HepG2 (cell line): ENCODE measurements around the gene FBXO7. TPM values are rescaled to one million over a fixed set of nuclear protein-coding genes. Genes with fewer than 3 reads are reported as not detected.

Experiments used
- ATAC-seq: fragments of 200-7000 bp; cut with Tn5 transposase; 3 replicates; pipeline ENCODE4 v1.9.1; 2020; ENCODE audit warnings: mild to moderate bottlenecking, moderate library complexity
- BruUV-seq: library from RNA; stranded (reverse); fragments of 400-500 nt; replicated peaks from 2 replicates; lab custom pipeline; 2021; lab: Mats Ljungman, UMichigan
- CTCF ChIA-PET: fragments of 300-600 bp; formaldehyde crosslinking; extraction: SDS; loops from one replicate; lab custom pipeline; 2021; ENCODE audit warnings: low total read pairs, inconsistent platforms, low intra/inter-chr PET ratio; lab: Yijun Ruan, JAX
- POLR2A ChIA-PET: fragments of 350-600 bp; sonication (Branson Sonifier 250); formaldehyde crosslinking; loops from one replicate; lab custom pipeline; 2020; ENCODE audit warnings: antibody characterized with exemption, inconsistent platforms; lab: Yijun Ruan, JAX
- DNase-seq: peaks from one replicate; pipeline ENCODE4 v3.0.0-alpha.2; 2015; ENCODE audit warnings: low spot score
- FAIRE-seq: peaks from 3 replicates; lab custom pipeline; 2011; peaks lifted over from hg19 to GRCh38; lab: Jason Lieb, UNC
- H2AFZ ChIP-seq: one replicate; pipeline ENCODE4 v1.6.1; 2011; ENCODE audit warnings: low read length, inconsistent platforms
- H3K27ac ChIP-seq: fragments of 300-600 bp; 3 replicates; pipeline ENCODE4 v1.8.0; 2011; ENCODE audit warnings: mixed run types, mild to moderate bottlenecking, mixed read lengths, low read length, inconsistent platforms; ENCODE audit not compliant: insufficient read depth; ENCODE audit errors: extremely low read length
- H3K27me3 ChIP-seq, 2 experiments: fragments of 200-600 bp in 1 of 2; 2 replicates in 1 of 2; 3 replicates in 1 of 2; pipeline versions ENCODE4 v1.6.0 to v1.8.0; 2011; ENCODE audit warnings: low read length in 2 of 2, mild to moderate bottlenecking in 2 of 2, moderate library complexity in 2 of 2, inconsistent platforms in 1 of 2; ENCODE audit not compliant: insufficient read depth in 2 of 2, control insufficient read depth in 1 of 2
- H3K36me3 ChIP-seq, 2 experiments: fragments of 200-600 bp in 1 of 2; replicated peaks in 1 of 2; 2 replicates in 1 of 2; 3 replicates in 1 of 2; pipeline versions ENCODE4 v1.5.1 to v1.8.0; 2011; ENCODE audit warnings: low read length in 2 of 2, inconsistent platforms in 1 of 2; ENCODE audit not compliant: insufficient read depth in 2 of 2, control insufficient read depth in 1 of 2
- H3K4me1 ChIP-seq: 2 replicates; pipeline ENCODE4 v1.5.1; 2012; ENCODE audit warnings: low read length, inconsistent platforms; ENCODE audit not compliant: insufficient read depth
- H3K4me2 ChIP-seq: 2 replicates; pipeline ENCODE4 v1.6.0; 2011; ENCODE audit warnings: low read depth, low read length, inconsistent platforms
- H3K4me3 ChIP-seq, 3 experiments: fragments of 200-600 bp in 1 of 3; sonication (generic), shearing (Covaris generic) in 1 of 3; replicated peaks in 1 of 3; 2 replicates each; pipeline ENCODE4 v1.5.1; 2011 to 2016; ENCODE audit warnings: low read length in 3 of 3, inconsistent platforms in 2 of 3, low read depth in 2 of 3, mild to moderate bottlenecking in 2 of 3, control low read depth in 1 of 3, mixed read lengths in 1 of 3; ENCODE audit not compliant: insufficient read depth in 1 of 3
- H3K79me2 ChIP-seq: one replicate; pipeline ENCODE4 v1.6.1; 2011; ENCODE audit warnings: low read length, inconsistent platforms; ENCODE audit not compliant: insufficient read depth
- H3K9ac ChIP-seq: 2 replicates; pipeline ENCODE4 v1.6.0; 2011; ENCODE audit warnings: mild to moderate bottlenecking, low read depth, low read length, inconsistent platforms; ENCODE audit not compliant: insufficient read depth
- H3K9me3 ChIP-seq: 2 replicates; pipeline ENCODE4 v1.5.1; 2012; ENCODE audit warnings: mild to moderate bottlenecking, low read length
- H4K20me1 ChIP-seq: 2 replicates; pipeline ENCODE4 v1.6.0; 2011; ENCODE audit warnings: inconsistent platforms, mild to moderate bottlenecking, low read length, moderate library complexity; ENCODE audit not compliant: insufficient read depth
- E2F5 ChIP-seq: sonication (generic); formaldehyde crosslinking; conservative IDR thresholded peaks from 2 replicates; pipeline ENCODE4 v1.4.0; 2020; ENCODE audit warnings: missing genetic modification reagents
- JUN ChIP-seq: sonication (generic); formaldehyde crosslinking; IDR thresholded peaks from 2 replicates; pipeline ENCODE4 v1.4.0; 2020; ENCODE audit warnings: mild to moderate bottlenecking, missing genetic modification reagents
- MED1 ChIP-seq: sonication (generic); formaldehyde crosslinking; IDR thresholded peaks from 2 replicates; pipeline ENCODE4 v1.4.0; 2020; ENCODE audit warnings: missing genetic modification reagents
- MEIS1 ChIP-seq: sonication (generic); formaldehyde crosslinking; IDR thresholded peaks from 2 replicates; pipeline ENCODE4 v1.9.0; 2021; ENCODE audit warnings: mild to moderate bottlenecking, missing genetic modification reagents, moderate library complexity, borderline replicate concordance
- MIER2 ChIP-seq: IDR thresholded peaks from 2 replicates; pipeline ENCODE4 v1.6.1; 2016; ENCODE audit warnings: missing biosample characterization, missing genetic modification reagents
- PITX1 ChIP-seq: sonication (generic); formaldehyde crosslinking; IDR thresholded peaks from 2 replicates; pipeline ENCODE4 v1.5.1; 2020; ENCODE audit warnings: mild to moderate bottlenecking, missing genetic modification reagents
- POLR2AphosphoS5 ChIP-seq: IDR thresholded peaks from 2 replicates; pipeline ENCODE4 v1.6.1; 2012; ENCODE audit warnings: low read depth, low read length
- RCOR2 ChIP-seq: IDR thresholded peaks from 2 replicates; pipeline ENCODE4 v1.6.1; 2016; ENCODE audit warnings: missing biosample characterization, missing genetic modification reagents
- TCF7L2 ChIP-seq: IDR thresholded peaks from 2 replicates; pipeline ENCODE4 v1.6.1; 2011; ENCODE audit warnings: mild to moderate bottlenecking, low read depth, low read length, moderate library complexity
- ZFP62 ChIP-seq: sonication (generic); formaldehyde crosslinking; IDR thresholded peaks from 2 replicates; pipeline ENCODE4 v1.4.0; 2020; ENCODE audit warnings: missing genetic modification reagents
- ZNF230 ChIP-seq: sonication (generic); formaldehyde crosslinking; IDR thresholded peaks from 2 replicates; pipeline ENCODE4 v1.4.0; 2020; ENCODE audit warnings: mild to moderate bottlenecking, missing genetic modification reagents
- ZNF335 ChIP-seq: sonication (generic); formaldehyde crosslinking; IDR thresholded peaks from 2 replicates; pipeline ENCODE4 v1.4.0; 2020; ENCODE audit warnings: missing genetic modification reagents
- ZNF468 ChIP-seq: sonication (generic); formaldehyde crosslinking; IDR thresholded peaks from 2 replicates; pipeline ENCODE4 v1.8.0; 2022; ENCODE audit warnings: mild to moderate bottlenecking, moderate library complexity, missing genetic modification reagents
- ZNF619 ChIP-seq: sonication (generic); formaldehyde crosslinking; IDR thresholded peaks from 2 replicates; pipeline ENCODE4 v1.4.0; 2020; ENCODE audit warnings: mild to moderate bottlenecking, missing genetic modification reagents
- ZNF788 ChIP-seq: sonication (generic); formaldehyde crosslinking; IDR thresholded peaks from 2 replicates; pipeline ENCODE4 v1.5.0; 2020; ENCODE audit warnings: mild to moderate bottlenecking, missing genetic modification reagents, borderline replicate concordance
- ZSCAN25 ChIP-seq: sonication (generic); formaldehyde crosslinking; IDR thresholded peaks from 2 replicates; pipeline ENCODE4 v1.8.0; 2022; ENCODE audit warnings: mild to moderate bottlenecking, missing genetic modification reagents
- WGBS: methylation state at CpG from one replicate; pipeline ENCODE4 v1.1.6; 2017; ENCODE audit warnings: low lambda C conversion rate; 5-methylcytosine and 5-hydroxymethylcytosine counted together
- in situ Hi-C: cut with HindIII; loops from 2 replicates; pipeline ENCODE4 v1.10.0; 2017; ENCODE audit warnings: low pct_unique_long_range_greater_than_20kb; ENCODE audit not compliant: extremely low pct_ligation_motif_present
- intact Hi-C: fragments of 100-400 bp; cut with micrococcal nuclease; formaldehyde crosslinking; loops from one replicate; pipeline ENCODE4 v1.10.0; 2022; ENCODE audit not compliant: unreplicated experiment
- polyA plus RNA-seq, 8 experiments: library from polyadenylated mRNA; depleted of rRNA in 3 of 8; stranded (reverse) in 7 of 8; unstranded in 1 of 8; fragments of >200 nt; fragmentation: Illumina TruSeq in 4 of 8; extraction: Trizol in 4 of 8; gene quantifications; 2 replicates each; pipeline versions ENCODE4 v1.2.1 to v1.2.3, GENCODE V29; 2011 to 2016; ENCODE audit warnings: low read depth in 4 of 8, missing spikeins in 1 of 8, mixed read lengths in 1 of 8; ENCODE audit not compliant: insufficient read depth in 1 of 8
- total RNA-seq, 5 experiments: library from RNA; depleted of rRNA; stranded (reverse); fragments of >200 nt; fragmentation: Illumina TruSeq; extraction: Trizol; gene quantifications; 2 replicates each; pipeline ENCODE4 v1.2.3, GENCODE V29; 2016; ENCODE audit warnings: low read depth in 1 of 5
- TF ChIP-seq, protein P1 (sequence below): fragments of 450-650 bp; IDR thresholded peaks from 2 replicates; pipeline ENCODE4 v1.6.1; 2016
- TF ChIP-seq, protein P2 (sequence below): sonication (generic); formaldehyde crosslinking; IDR thresholded peaks from 2 replicates; pipeline ENCODE4 v1.4.0; 2020; ENCODE audit warnings: missing genetic modification reagents

FBXO7 gene
- total and polyA plus RNA-seq, 2 of the 13 experiments (the other 11 are each of a cell fraction or from before 2014, with no cell fraction given) = 105 to 172 TPM

DNA sequence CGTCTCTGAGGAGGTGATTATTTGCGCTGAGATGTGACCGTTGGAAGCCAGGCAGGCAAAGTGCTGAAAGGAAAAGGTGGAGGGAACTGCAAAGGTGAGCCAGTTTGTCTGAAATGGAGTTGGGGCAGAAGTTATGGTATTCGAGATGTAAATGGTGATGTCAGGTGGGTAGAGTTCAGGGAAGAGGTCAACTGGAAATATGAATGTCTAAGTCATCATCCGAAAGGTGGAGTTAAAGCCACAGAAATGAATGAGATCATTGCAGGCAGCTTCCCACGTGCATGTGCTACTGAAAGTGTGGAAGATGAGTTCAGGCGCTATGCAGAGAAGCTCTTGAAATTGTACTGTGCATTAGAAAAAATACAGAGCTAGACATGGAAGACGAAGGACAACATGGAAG is 8.1 kb upstream of the FBXO7 start:
- no peak for TF ChIP-seq MEIS1 (CRISPR knock-in tag)
- TF ChIP-seq, protein P1, sequence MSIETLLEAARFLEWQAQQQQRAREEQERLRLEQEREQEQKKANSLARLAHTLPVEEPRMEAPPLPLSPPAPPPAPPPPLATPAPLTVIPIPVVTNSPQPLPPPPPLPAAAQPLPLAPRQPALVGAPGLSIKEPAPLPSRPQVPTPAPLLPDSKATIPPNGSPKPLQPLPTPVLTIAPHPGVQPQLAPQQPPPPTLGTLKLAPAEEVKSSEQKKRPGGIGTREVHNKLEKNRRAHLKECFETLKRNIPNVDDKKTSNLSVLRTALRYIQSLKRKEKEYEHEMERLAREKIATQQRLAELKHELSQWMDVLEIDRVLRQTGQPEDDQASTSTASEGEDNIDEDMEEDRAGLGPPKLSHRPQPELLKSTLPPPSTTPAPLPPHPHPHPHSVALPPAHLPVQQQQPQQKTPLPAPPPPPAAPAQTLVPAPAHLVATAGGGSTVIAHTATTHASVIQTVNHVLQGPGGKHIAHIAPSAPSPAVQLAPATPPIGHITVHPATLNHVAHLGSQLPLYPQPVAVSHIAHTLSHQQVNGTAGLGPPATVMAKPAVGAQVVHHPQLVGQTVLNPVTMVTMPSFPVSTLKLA = no peak
- no peak for TF ChIP-seq ZNF788 (CRISPR knock-in tag)
- no peak for TF ChIP-seq ZNF619 (CRISPR knock-in tag)
- TF ChIP-seq ZNF335 = no peak
- no peak for TF ChIP-seq MED1 (CRISPR knock-in tag)
- TF ChIP-seq, all 625 proteins: peak for 0
- no peaks in the 10 kb centered on the region for H3K79me2 ChIP-seq
- ATAC-seq (no peak), DNase-seq (no peak), FAIRE-seq (no peak)
- BruUV-seq = no TSS peak
- 48% methylated on average over 8 of the region's 8 CpGs for WGBS
- H3K36me3 ChIP-seq = no peaks in the 10 kb centered on the region
- H3K9ac ChIP-seq = no peak overlapping the region
- CTCF ChIA-PET = no interaction called here
- H3K4me2 ChIP-seq = no peak overlapping the region
- POLR2A ChIA-PET = no interaction called here
- no peaks in the 10 kb centered on the region for H3K4me1 ChIP-seq
- no peak overlapping the region for H3K27ac ChIP-seq
- intact Hi-C loops (no loop called here), in situ Hi-C loops (no loop called here)
- peaks cover 0 to 35% of the 10 kb centered on the region in 2 experiments; a peak in 4 of 5 replicates for H3K27me3 ChIP-seq
- no peaks in the 10 kb centered on the region for H4K20me1 ChIP-seq
- H2AFZ ChIP-seq = no peak overlapping the region
- H3K9me3 ChIP-seq = no peaks in the 10 kb centered on the region
- no peak overlapping the region for H3K4me3 ChIP-seq

- no peak for ATAC-seq
- in situ Hi-C loops (loop anchor here (5.0 kb wide), 1 partner anchor 58 kb away; the partner anchor contains the start of gene RTCB), intact Hi-C loops (loop anchor here (5.0 kb wide), 1 partner anchor 493 kb away; no protein-coding TSS in a partner anchor)
- H3K4me1 ChIP-seq = peaks cover 12% of the 10 kb centered on the region
- peaks cover 0 to 31% of the 10 kb centered on the region in 2 experiments; a peak in 3 of 5 replicates for H3K27me3 ChIP-seq
- FAIRE-seq = no peak
- no TSS peak for BruUV-seq
- POLR2A ChIA-PET = interaction anchor here (1.3 kb wide), 1 partner anchor 41 kb away, joined by 4 read pairs; no protein-coding TSS in a partner anchor
- CTCF ChIA-PET = no interaction called here
- H3K4me3 ChIP-seq = no peak overlapping the region
- H3K9me3 ChIP-seq = no peaks in the 10 kb centered on the region
- DNase-seq = no peak
- no peak overlapping the region for H3K9ac ChIP-seq
- H3K36me3 ChIP-seq = no peaks in the 10 kb centered on the region
- WGBS = 17% methylated on average over 6 of the region's 6 CpGs
- H2AFZ ChIP-seq = no peak overlapping the region
- H3K27ac ChIP-seq = no peak overlapping the region
- no peaks in the 10 kb centered on the region for H4K20me1 ChIP-seq
- H3K79me2 ChIP-seq = no peaks in the 10 kb centered on the region
- no peak overlapping the region for H3K4me2 ChIP-seq
- TF ChIP-seq PITX1 (CRISPR knock-in tag) (no peak), E2F5 (CRISPR knock-in tag) (no peak), ZNF468 (CRISPR knock-in tag) (no peak), ZNF230 (CRISPR knock-in tag) (no peak), ZSCAN25 (CRISPR knock-in tag) (no peak), RCOR2 (CRISPR knock-in tag) (no peak), POLR2AphosphoS5 (no peak), MIER2 (CRISPR knock-in tag) (no peak), JUN (CRISPR knock-in tag) (no peak), TCF7L2 (no peak), ZFP62 (CRISPR knock-in tag) (no peak)
- TF ChIP-seq, protein P2, sequence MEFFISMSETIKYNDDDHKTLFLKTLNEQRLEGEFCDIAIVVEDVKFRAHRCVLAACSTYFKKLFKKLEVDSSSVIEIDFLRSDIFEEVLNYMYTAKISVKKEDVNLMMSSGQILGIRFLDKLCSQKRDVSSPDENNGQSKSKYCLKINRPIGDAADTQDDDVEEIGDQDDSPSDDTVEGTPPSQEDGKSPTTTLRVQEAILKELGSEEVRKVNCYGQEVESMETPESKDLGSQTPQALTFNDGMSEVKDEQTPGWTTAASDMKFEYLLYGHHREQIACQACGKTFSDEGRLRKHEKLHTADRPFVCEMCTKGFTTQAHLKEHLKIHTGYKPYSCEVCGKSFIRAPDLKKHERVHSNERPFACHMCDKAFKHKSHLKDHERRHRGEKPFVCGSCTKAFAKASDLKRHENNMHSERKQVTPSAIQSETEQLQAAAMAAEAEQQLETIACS (CRISPR knock-in tag) = no peak
Observed at GRCh38 chr22:32469799-32470212, 4.8 kb upstream of the FBXO7 start.
